ENCODE measurements around the gene H1-8.

- no peak for TF ChIP-seq POLR2A (IDR thresholded peaks at IDR 0.05)
- TF ChIP-seq, protein P1, sequence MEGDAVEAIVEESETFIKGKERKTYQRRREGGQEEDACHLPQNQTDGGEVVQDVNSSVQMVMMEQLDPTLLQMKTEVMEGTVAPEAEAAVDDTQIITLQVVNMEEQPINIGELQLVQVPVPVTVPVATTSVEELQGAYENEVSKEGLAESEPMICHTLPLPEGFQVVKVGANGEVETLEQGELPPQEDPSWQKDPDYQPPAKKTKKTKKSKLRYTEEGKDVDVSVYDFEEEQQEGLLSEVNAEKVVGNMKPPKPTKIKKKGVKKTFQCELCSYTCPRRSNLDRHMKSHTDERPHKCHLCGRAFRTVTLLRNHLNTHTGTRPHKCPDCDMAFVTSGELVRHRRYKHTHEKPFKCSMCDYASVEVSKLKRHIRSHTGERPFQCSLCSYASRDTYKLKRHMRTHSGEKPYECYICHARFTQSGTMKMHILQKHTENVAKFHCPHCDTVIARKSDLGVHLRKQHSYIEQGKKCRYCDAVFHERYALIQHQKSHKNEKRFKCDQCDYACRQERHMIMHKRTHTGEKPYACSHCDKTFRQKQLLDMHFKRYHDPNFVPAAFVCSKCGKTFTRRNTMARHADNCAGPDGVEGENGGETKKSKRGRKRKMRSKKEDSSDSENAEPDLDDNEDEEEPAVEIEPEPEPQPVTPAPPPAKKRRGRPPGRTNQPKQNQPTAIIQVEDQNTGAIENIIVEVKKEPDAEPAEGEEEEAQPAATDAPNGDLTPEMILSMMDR (IDR thresholded peaks at IDR 0.05) = no peak
Observed at GRCh38 chr3:129543156-129543790, at the start of gene H1-8.
